Activated gamma-delta T cell treated with Interleukin-2 at 50 U/mL for 16 hours (primary cell): ENCODE data around the gene GRB2.
"Not testable (repeated sequence)": the region's sequence is repeated elsewhere in the genome, so short reads cannot be mapped to it uniquely, and the experiment has no call there.

ENCODE experiments used
- DNase-seq: peaks from one replicate; pipeline ENCODE4 v3.0.0-alpha.2; 2020

The GRB2 gene

GRCh38 chr17:75405365-75406221 lies at the start of gene GRB2:
Gene GRB2 (minus strand): TSS chr17:75405678. CDS start chr17:75393628, 12,050 bp downstream.
- DNase-seq = peak; percentile 100

- DNase-seq = not testable (repeated sequence)
Measured at GRCh38 chr17:75454672-75455071, 49.2 kb upstream of the GRB2 start.

GRCh38 chr17:75454193-75454592 lies 48.7 kb upstream of the GRB2 start:
- DNase-seq = no peak

- DNase-seq = no peak
Measured at GRCh38 chr17:75450270-75450669, 44.8 kb upstream of the GRB2 start.

- DNase-seq = no peak
Measured at GRCh38 chr17:75447951-75448856, 42.7 kb upstream of the GRB2 start.

- not testable (repeated sequence) for DNase-seq
Measured at GRCh38 chr17:75445896-75446295, 40.4 kb upstream of the GRB2 start.

- DNase-seq = no peak
Measured at GRCh38 chr17:75445296-75445695, 39.8 kb upstream of the GRB2 start.

- DNase-seq = no peak
Measured at GRCh38 chr17:75442168-75443103, 37.0 kb upstream of the GRB2 start.

GRCh38 chr17:75440738-75441448 lies 35.4 kb upstream of the GRB2 start:
- no peak for DNase-seq

GRCh38 chr17:75439287-75439686 lies 33.8 kb upstream of the GRB2 start:
- no peak for DNase-seq

GRCh38 chr17:75437404-75437803 lies 31.9 kb upstream of the GRB2 start:
- DNase-seq = not testable (repeated sequence)

- not testable (repeated sequence) for DNase-seq
Measured at GRCh38 chr17:75434433-75434832, 29.0 kb upstream of the GRB2 start.

GRCh38 chr17:75433218-75433783 lies 27.8 kb upstream of the GRB2 start:
- DNase-seq = no peak

GRCh38 chr17:75430159-75430974 lies 24.9 kb upstream of the GRB2 start:
- no peak for DNase-seq

GRCh38 chr17:75428543-75429469 lies 23.3 kb upstream of the GRB2 start:
- no peak for DNase-seq

GRCh38 chr17:75418531-75418930 lies 13.1 kb upstream of the GRB2 start:
- DNase-seq = no peak

GRCh38 chr17:75417054-75417580 lies 11.6 kb upstream of the GRB2 start:
- DNase-seq = no peak

- no peak for DNase-seq
Measured at GRCh38 chr17:75416006-75416405, 10.5 kb upstream of the GRB2 start.

- no peak for DNase-seq
Measured at GRCh38 chr17:75414488-75414887, 9.0 kb upstream of the GRB2 start.
